Urinary bladder (tissue), 2 donors: Measurements from ENCODE around the gene ZNF728. TPM values are rescaled to one million over a fixed set of nuclear protein-coding genes. Genes with fewer than 3 reads are reported as not detected.

ENCODE experiments used
- polyA plus RNA-seq: library from polyadenylated mRNA; stranded (reverse); fragments of 200-250 nt; gene quantifications from one replicate; pipeline ENCODE4 v1.2.3, GENCODE V29; 2013
- small RNA-seq: library from RNA; depleted of rRNA; stranded (forward); fragments of <200 nt; gene quantifications from one replicate; pipeline ENCODE3, GENCODE V24; 2014
- total RNA-seq: library from RNA; depleted of rRNA; stranded (reverse); fragments of >200 nt; gene quantifications from one replicate; pipeline ENCODE4 v1.2.3, GENCODE V29; 2014
- donor health status: healthy.

ZNF728 gene
- total and polyA plus RNA-seq, 2 donors = 0.16 to 0.62 TPM

Small RNA genes lying within 50 kb of the gene (small RNA-seq; reads per million reads assigned to genes)
- gene AC022145.2 = not detected

Other genes with a start within 250 kb of the ZNF728 start
- 0.74 TPM for gene ZNF99, start 219.0 kb downstream of the ZNF728 start, total RNA-seq
- gene ZNF99, start 219.0 kb downstream of the ZNF728 start, polyA plus RNA-seq = 0.05 TPM
- not detected for gene ZNF723, start 170.9 kb downstream of the ZNF728 start, total RNA-seq
- not detected for gene ZNF723, start 170.9 kb downstream of the ZNF728 start, polyA plus RNA-seq
- 15.2 TPM for gene ZNF730, start 113.8 kb upstream of the ZNF728 start, total RNA-seq
- 0.09 TPM for gene ZNF730, start 113.8 kb upstream of the ZNF728 start, polyA plus RNA-seq
- 12.1 TPM for gene ZNF724, start 247.2 kb upstream of the ZNF728 start, total RNA-seq
- 0.51 TPM for gene ZNF724, start 247.2 kb upstream of the ZNF728 start, polyA plus RNA-seq